Endodermal cell (in vitro differentiated cells): ENCODE results near the gene SYNE2. TPM values are rescaled to one million over a fixed set of nuclear protein-coding genes. Genes with fewer than 3 reads are reported as not detected.

Experiments used
- DNase-seq: peaks from one replicate; pipeline ENCODE4 v3.0.0-alpha.2; 2017
- H3K27ac ChIP-seq: 2 replicates; pipeline ENCODE4 v1.5.1; 2013; ENCODE audit warnings: mild to moderate bottlenecking, low read depth, low read length, moderate library complexity
- H3K27me3 ChIP-seq: 2 replicates; pipeline ENCODE4 v1.6.1; 2013; ENCODE audit warnings: mild to moderate bottlenecking, low read length, moderate library complexity; ENCODE audit not compliant: insufficient read depth, control insufficient read depth, poor library complexity, severe bottlenecking
- H3K36me3 ChIP-seq: 2 replicates; pipeline ENCODE4 v1.7.0; 2013; ENCODE audit warnings: mild to moderate bottlenecking, low read length, moderate library complexity; ENCODE audit not compliant: control insufficient read depth, insufficient read depth
- H3K4me1 ChIP-seq: one replicate; pipeline ENCODE4 v1.7.0; 2013; ENCODE audit warnings: low read length; ENCODE audit not compliant: control insufficient read depth, insufficient read depth
- H3K4me3 ChIP-seq: 2 replicates; pipeline ENCODE4 v1.5.1; 2013; ENCODE audit warnings: mild to moderate bottlenecking, low read length, moderate library complexity
- H3K9ac ChIP-seq: 2 replicates; pipeline ENCODE4 v1.6.1; 2013; ENCODE audit warnings: mild to moderate bottlenecking, low read length, moderate library complexity; ENCODE audit not compliant: poor library complexity, severe bottlenecking; ENCODE audit errors: extremely low read depth
- H3K9me3 ChIP-seq: 2 replicates; pipeline ENCODE4 v1.6.1; 2013; ENCODE audit warnings: mild to moderate bottlenecking, low read length, moderate library complexity; ENCODE audit not compliant: control insufficient read depth
- H3K27ac Mint-ChIP-seq: 2 replicates; pipeline ENCODE4 v1.8.0; 2020; ENCODE audit warnings: mixed read lengths
- H3K27me3 Mint-ChIP-seq: 2 replicates; pipeline ENCODE4 v1.8.0; 2021; ENCODE audit warnings: mild to moderate bottlenecking, mixed read lengths; ENCODE audit not compliant: insufficient read depth
- H3K36me3 Mint-ChIP-seq: 2 replicates; pipeline ENCODE4 v1.8.0; 2020; ENCODE audit warnings: low read depth, mixed read lengths
- H3K4me1 Mint-ChIP-seq: 2 replicates; pipeline ENCODE4 v1.8.0; 2020; ENCODE audit warnings: mixed read lengths
- H3K4me3 Mint-ChIP-seq: 2 replicates; pipeline ENCODE4 v1.8.0; 2020; ENCODE audit warnings: mild to moderate bottlenecking, moderate library complexity, mixed read lengths
- H3K9me3 Mint-ChIP-seq: 2 replicates; pipeline ENCODE4 v1.8.0; 2020; ENCODE audit warnings: mild to moderate bottlenecking, mixed read lengths
- WGBS, 2 experiments: methylation state at CpG; one replicate each; pipeline versions ENCODE4 v1.1.5 to v1.1.7; 2013; ENCODE audit warnings: missing lambda C conversion rate in 2 of 2, mixed read lengths in 1 of 2; ENCODE audit not compliant: insufficient coverage in 1 of 2, insufficient read length in 1 of 2; 5-methylcytosine and 5-hydroxymethylcytosine counted together
- total RNA-seq, 2 donors: library from RNA; stranded (reverse); fragmentation: NEBNext Ultra II Directional in 1 of 2; extraction: Animal tissue kit (Norgen Biotek cat#: 25700) in 1 of 2; gene quantifications; 2 replicates in 1 of 2; 3 replicates in 1 of 2; pipeline ENCODE4 v1.2.1, GENCODE V29; 2021
- TF ChIP-seq, protein P1 (sequence below): fragments of 200-600 bp; sonication (generic); conservative IDR thresholded peaks from 2 replicates; pipeline ENCODE4 v1.5.0; 2021; ENCODE audit warnings: antibody characterized with exemption, mild to moderate bottlenecking

Gene SYNE2
- total RNA-seq, 2 donors from 2014 or later = 65.8 to 70.0 TPM

DNA sequence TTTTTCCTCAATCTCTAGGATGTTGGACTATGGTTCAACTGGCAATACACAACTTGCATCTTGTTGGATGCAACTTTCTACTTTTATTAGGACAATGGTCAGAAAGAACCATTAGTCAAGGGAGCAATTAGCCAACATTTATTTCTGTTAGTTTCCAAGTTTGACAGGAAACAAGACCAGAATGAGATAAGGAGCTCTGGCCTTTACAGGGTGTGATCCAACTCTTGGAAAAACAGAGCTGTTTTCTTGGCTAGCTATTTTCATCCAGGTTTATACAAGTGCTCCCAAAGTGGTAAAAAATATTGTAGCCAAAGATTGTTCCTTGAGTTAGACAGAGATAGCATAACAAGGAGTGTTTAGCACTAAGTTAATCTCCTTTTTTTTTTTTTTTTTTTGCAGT lies 3.9 kb upstream of the SYNE2 start:
- H3K27ac ChIP-seq = no peak overlapping the region
- Mint-ChIP-seq H3K9me3 (no peaks in the 10 kb centered on the region), H3K4me1 (peaks cover 1% of the 10 kb centered on the region), H3K27me3 (peaks cover 17% of the 10 kb centered on the region), H3K27ac (no peak overlapping the region), H3K36me3 (no peaks in the 10 kb centered on the region), H3K4me3 (no peak overlapping the region)
- no peak overlapping the region for H3K4me3 ChIP-seq
- no peaks in the 10 kb centered on the region for H3K9me3 ChIP-seq
- TF ChIP-seq, protein P1, sequence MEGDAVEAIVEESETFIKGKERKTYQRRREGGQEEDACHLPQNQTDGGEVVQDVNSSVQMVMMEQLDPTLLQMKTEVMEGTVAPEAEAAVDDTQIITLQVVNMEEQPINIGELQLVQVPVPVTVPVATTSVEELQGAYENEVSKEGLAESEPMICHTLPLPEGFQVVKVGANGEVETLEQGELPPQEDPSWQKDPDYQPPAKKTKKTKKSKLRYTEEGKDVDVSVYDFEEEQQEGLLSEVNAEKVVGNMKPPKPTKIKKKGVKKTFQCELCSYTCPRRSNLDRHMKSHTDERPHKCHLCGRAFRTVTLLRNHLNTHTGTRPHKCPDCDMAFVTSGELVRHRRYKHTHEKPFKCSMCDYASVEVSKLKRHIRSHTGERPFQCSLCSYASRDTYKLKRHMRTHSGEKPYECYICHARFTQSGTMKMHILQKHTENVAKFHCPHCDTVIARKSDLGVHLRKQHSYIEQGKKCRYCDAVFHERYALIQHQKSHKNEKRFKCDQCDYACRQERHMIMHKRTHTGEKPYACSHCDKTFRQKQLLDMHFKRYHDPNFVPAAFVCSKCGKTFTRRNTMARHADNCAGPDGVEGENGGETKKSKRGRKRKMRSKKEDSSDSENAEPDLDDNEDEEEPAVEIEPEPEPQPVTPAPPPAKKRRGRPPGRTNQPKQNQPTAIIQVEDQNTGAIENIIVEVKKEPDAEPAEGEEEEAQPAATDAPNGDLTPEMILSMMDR = no peak
- H3K36me3 ChIP-seq = no peaks in the 10 kb centered on the region
- no peak overlapping the region for H3K9ac ChIP-seq
- peaks cover 10% of the 10 kb centered on the region for H3K27me3 ChIP-seq
- DNase-seq = no peak
- no peaks in the 10 kb centered on the region for H3K4me1 ChIP-seq

GRCh38 chr14:63852271-63852816 lies 460 bp upstream of the SYNE2 start:
- peak overlapping the region; percentile 78 for H3K27ac Mint-ChIP-seq
- peaks cover 13% of the 10 kb centered on the region for H3K4me1 Mint-ChIP-seq
- WGBS, 2 experiments = 18 to 19% methylated on average over 9 to 18 of the region's 18 CpGs

DNA sequence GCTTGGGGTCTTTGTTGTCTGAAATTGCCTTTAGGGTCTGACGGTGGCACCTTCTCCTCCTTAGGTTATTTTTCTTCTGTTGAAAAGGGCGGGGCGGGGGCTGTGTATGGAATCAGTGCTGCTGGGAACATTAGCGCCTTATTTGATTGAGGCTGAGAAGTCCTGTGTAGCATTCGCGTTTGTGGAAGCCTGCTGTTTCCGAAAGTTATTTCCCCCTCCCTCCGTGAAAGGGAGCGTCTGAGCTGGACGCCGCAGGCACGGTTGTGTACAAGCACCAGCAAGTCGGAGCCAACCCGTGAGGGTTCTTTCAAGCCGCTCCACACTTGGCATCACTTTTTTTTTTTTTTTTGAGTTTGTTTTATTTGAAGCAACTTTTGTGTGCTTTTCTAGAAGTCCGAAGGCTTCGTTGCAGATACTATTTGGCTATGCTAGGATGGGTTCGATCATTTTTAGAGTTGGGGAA lies 1.1 kb downstream of the SYNE2 start:
- TF ChIP-seq, protein P1 = no peak
- H3K27ac ChIP-seq = peak overlapping the region; percentile 86
- WGBS, 2 experiments = 0 to 1% methylated on average over 2 to 18 of the region's 18 CpGs
- peak; percentile 66 for DNase-seq
- H3K27me3 Mint-ChIP-seq = peaks cover 17% of the 10 kb centered on the region
- H3K9ac ChIP-seq = peak overlapping the region; percentile 61
- no peaks in the 10 kb centered on the region for H3K9me3 Mint-ChIP-seq
- H3K4me3 Mint-ChIP-seq = peak overlapping the region; percentile 83
- no peaks in the 10 kb centered on the region for H3K36me3 ChIP-seq
- peaks cover 4% of the 10 kb centered on the region for H3K4me1 ChIP-seq
- peaks cover 10% of the 10 kb centered on the region for H3K27me3 ChIP-seq
- H3K4me1 Mint-ChIP-seq = peaks cover 13% of the 10 kb centered on the region
- H3K4me3 ChIP-seq = peak overlapping the region; percentile 89
- no peaks in the 10 kb centered on the region for H3K36me3 Mint-ChIP-seq
- H3K27ac Mint-ChIP-seq = peak overlapping the region; percentile 90
- no peaks in the 10 kb centered on the region for H3K9me3 ChIP-seq

More at GRCh38 chr14:63852271-63852816, 460 bp upstream of the SYNE2 start:
- Mint-ChIP-seq H3K27me3 (peaks cover 17% of the 10 kb centered on the region), H3K4me3 (peak overlapping the region; percentile 83), H3K36me3 (no peaks in the 10 kb centered on the region), H3K9me3 (no peaks in the 10 kb centered on the region)
- Histone ChIP-seq H3K27ac (no peak overlapping the region), H3K9ac (peak overlapping the region; percentile 49), H3K4me1 (peaks cover 4% of the 10 kb centered on the region), H3K4me3 (peak overlapping the region; percentile 89), H3K27me3 (peaks cover 10% of the 10 kb centered on the region), H3K36me3 (no peaks in the 10 kb centered on the region), H3K9me3 (no peaks in the 10 kb centered on the region)
- no peak for DNase-seq
- TF ChIP-seq, protein P1 = no peak
